ENCODE results near the gene C1QTNF12. TPM values are rescaled to one million over a fixed set of nuclear protein-coding genes. Genes with fewer than 3 reads are reported as not detected.

The C1QTNF12 gene
- polyA plus RNA-seq, 1 donor from 2014 or later = 0.74 TPM

GRCh38 chr1:1238702-1239178, 7.8 kb downstream of the C1QTNF12 start:
- no peaks in the 10 kb centered on the region for H3K27me3 ChIP-seq (ENCODE audit: insufficient read depth, low read depth, low read length)

More at GRCh38 chr1:1238702-1239178, 7.8 kb downstream of the C1QTNF12 start:
- Histone ChIP-seq H2AFZ (ENCODE audit: low read depth, low read length) (no peak overlapping the region), H4K20me1 (ENCODE audit: insufficient read depth) (no peaks in the 10 kb centered on the region), H3K27ac (ENCODE audit: low read length) (no peak overlapping the region), H3K4me2 (ENCODE audit: low read length) (no peak overlapping the region), H3F3A (ENCODE audit: insufficient read depth, low read length, poor library complexity, severe bottlenecking) (no peaks in the 10 kb centered on the region), H3K9me2 (ENCODE audit: insufficient read depth, low read length) (no peaks in the 10 kb centered on the region), H3K4me3 (ENCODE audit: low read length) (no peak overlapping the region), H3K9me3 (ENCODE audit: low read length) (no peaks in the 10 kb centered on the region), H3K79me2 (replicated peaks; ENCODE audit: insufficient read depth, low read length) (no peaks in the 10 kb centered on the region), H3K36me3 (ENCODE audit: insufficient read depth, low read length) (no peaks in the 10 kb centered on the region), H3K9ac (ENCODE audit: low read length) (no peak overlapping the region)
- TF ChIP-seq CTCF (IDR thresholded peaks at IDR 0.05; ENCODE audit: poor library complexity, severe bottlenecking) (no peak), RAD21 (conservative IDR thresholded peaks at IDR 0.05) (no peak), EZH2 (IDR thresholded peaks at IDR 0.05; ENCODE audit: borderline replicate concordance, insufficient read depth, low read length, poor library complexity, severe bottlenecking) (no peak), MXI1 (conservative IDR thresholded peaks at IDR 0.05; ENCODE audit: poor library complexity, severe bottlenecking) (no peak), TAF1 (IDR thresholded peaks at IDR 0.05; ENCODE audit: low read depth) (no peak), POLR2AphosphoS5 (IDR thresholded peaks at IDR 0.05) (no peak), SMC3 (conservative IDR thresholded peaks at IDR 0.05; ENCODE audit: poor library complexity) (no peak), EP300 (conservative IDR thresholded peaks at IDR 0.05; ENCODE audit: poor library complexity, severe bottlenecking) (no peak), REST (IDR thresholded peaks at IDR 0.05; ENCODE audit: borderline replicate concordance) (no peak)

Data from neural cell (in vitro differentiated cells).